K562 treated with DMSO at 1 percent for 12 hours (cell line): Measurements from ENCODE around the gene STIMATE. TPM values are rescaled to one million over a fixed set of nuclear protein-coding genes. Genes with fewer than 3 reads are reported as not detected.

ENCODE experiments used
- total RNA-seq: library from RNA; unstranded; fragments of 300-600 nt; gene quantifications from 2 replicates; pipeline ENCODE4 v1.2.3, GENCODE V29; 2022; ENCODE audit not compliant: insufficient read depth

STIMATE gene
- total RNA-seq, result 5.3 and 22.5 TPM in 2 replicates

DNA sequence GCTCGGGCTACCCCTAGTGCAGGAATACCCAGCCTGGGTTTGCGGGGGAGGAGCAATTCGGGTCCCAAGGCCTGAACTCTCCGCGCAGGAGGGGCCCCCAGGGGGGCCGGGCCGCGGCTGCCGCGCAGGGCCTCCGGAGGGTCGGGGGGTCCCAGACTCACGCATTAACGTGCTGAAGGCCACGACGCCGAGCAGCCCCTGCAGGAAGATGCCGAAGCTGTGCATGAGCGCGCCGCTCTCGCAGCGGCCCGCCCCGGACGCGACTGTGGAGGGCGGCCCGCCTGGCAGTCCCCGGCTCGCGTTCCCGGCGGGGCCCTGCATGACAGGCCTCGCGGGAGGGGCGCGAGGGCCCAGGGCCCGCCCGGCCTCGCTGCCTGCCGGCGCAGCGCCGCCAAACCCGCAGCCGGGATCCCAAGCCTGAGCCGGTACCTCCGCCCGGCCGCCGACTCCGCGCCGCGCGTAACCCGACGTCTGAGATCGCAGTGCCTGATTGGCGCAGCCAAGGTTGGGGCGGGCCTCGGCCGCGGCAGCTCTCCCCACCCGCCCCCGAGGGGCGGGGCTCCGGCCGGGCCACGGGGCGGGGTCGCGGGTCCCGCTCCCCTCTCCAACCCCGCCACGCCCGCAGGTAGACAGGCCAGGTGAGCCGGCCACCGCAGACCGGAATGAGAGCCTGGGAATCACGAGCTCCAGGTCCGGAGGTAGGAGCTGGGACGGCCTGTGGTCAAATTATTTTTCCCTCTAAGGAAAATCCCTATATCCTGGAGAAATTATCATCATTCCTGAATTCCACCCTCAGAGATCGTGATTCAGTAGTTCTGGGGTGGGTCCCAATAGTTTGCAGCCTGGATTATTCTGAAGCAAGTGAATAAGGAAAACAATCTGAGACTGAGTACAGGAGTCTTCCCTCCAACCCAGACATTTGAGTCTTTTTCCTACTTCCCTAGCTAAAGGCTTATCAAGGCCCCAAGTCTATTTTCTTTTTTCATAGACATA is at the start of gene STIMATE:
TSS of gene STIMATE (minus strand) at position 419 of the 993 bp plus-strand sequence. CDS start at position 321, 98 bp downstream.

DNA sequence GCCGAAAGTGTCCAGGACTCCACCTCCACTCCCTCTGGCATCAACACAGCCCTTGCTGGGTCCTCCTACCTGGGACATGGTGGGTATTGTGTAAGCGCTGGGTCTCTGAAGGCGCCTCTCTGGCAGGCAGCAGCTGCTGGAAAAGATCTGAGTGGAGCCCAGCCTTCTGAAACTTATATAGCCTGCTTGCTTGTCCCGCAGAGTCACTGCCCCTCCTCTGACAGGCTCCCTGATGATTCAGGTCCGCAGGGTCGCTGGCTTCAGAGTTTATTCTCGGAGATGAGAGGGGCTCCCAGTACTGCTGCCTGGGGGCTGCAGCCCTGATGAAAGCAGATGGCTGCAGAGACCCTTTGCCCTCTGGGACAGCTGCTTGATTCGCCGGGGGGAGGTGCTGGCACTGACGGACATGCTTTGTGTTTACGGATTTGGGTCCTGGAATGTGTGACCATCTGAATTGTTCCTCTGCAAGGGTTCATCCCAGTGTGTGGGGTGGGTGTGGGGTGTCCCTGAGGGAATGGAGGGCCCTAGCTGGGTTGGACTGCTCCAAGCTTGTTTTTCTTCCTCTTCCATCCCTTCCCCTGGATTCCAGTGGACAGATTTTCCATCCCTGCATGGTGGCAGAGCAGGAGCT is 62.4 kb downstream of the STIMATE start, which contains the start of gene MUSTN1:
TSS of gene MUSTN1 (minus strand) at position 149 of the 631 bp plus-strand sequence. CDS start at position 78, 71 bp downstream.

DNA sequence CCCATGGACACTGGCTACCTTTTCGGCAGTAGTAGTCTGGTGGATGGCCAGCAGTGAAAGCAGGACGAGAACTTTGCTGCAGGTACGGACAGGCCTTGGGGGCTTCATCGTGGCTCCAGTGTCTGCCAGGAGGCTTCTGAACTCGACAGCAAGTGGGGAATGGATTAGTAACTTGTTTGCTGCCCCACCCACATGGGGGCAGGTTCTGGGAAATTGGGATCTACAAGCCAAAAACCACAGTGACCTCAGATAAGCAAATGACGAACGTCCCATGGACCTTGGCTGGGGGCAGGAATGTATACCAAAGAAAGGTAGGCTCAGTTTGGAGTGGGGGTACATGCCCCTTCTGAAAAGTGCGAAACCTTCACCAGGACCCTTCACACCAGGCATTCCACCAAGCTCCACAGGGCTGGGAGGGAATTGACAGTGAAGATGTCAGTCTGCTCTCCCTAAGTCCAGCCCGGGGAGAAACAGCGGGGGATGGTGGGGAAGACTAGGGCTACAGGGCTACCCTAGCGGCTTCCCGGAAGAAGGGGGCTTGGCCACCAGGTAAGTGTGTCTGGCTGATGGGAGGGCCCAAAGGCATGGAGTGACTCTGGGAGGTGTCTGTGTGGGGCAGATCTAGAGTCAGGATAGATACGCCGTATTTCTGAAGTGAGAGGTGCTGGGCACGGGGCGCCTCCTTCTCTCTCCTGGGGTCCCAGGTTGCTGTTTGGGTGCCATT is 66.7 kb downstream of the STIMATE start, which contains the start of gene ITIH4:
TSS of gene ITIH4 (minus strand) at position 138 of the 724 bp plus-strand sequence. CDS start at position 108, 30 bp downstream.

DNA sequence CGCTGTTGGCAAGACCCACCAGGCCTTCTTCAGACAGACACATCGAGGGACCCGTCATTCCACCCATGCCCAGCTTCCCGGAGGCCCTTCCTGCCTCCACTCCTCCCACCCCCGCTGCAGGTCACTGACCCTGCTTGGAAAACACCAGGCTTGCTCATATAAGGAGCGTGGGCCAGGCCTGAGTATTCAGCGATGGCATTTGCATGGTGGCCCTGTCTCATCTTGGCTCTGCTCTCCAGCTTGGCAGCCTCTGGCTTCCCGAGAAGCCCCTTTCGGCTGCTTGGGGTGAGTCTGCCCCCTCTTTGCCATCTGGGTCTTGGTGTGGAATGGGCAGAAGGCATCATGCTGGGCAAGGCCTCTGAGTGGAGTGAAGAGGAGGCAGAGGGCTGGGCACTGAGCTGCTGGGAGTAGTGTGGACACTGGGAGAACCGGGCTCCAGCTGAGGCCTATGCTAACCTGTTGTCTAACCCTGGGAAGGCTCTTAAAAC is 102.7 kb downstream of the STIMATE start, which contains the start of gene ITIH3:
TSS of gene ITIH3 (plus strand) at position 185 of the 488 bp plus-strand sequence. CDS start at position 193, 8 bp downstream.

Other genes starting within 250 kb of the STIMATE start
- 2.4 and 21.5 TPM in 2 replicates for gene PBRM1, start 211.6 kb downstream of the STIMATE start, total RNA-seq
- gene GNL3, start 211.5 kb downstream of the STIMATE start, total RNA-seq, result 27.8 and 46.8 TPM in 2 replicates
- 26.1 and 35.6 TPM in 2 replicates for gene GLT8D1, start 191.8 kb downstream of the STIMATE start, total RNA-seq
- gene SPCS1, start 191.4 kb downstream of the STIMATE start, total RNA-seq, result 62.2 and 95.9 TPM in 2 replicates
- gene NEK4, start 126.6 kb downstream of the STIMATE start, total RNA-seq, result 8.1 and 18.0 TPM in 2 replicates
- gene ITIH1, start 119.9 kb downstream of the STIMATE start, total RNA-seq, result not detected in 2 replicates
- gene ITIH3, start 102.8 kb downstream of the STIMATE start, total RNA-seq, result not detected in 2 replicates
- gene ITIH4, start 66.9 kb downstream of the STIMATE start, total RNA-seq, result 0.91 and 6.1 TPM in 2 replicates
- gene MUSTN1, start 62.5 kb downstream of the STIMATE start, total RNA-seq, result 4.0 and 8.0 TPM in 2 replicates
- gene SFMBT1, start 148.5 kb upstream of the STIMATE start, total RNA-seq, result 0.77 and 6.5 TPM in 2 replicates
- 8.5 and 9.3 TPM in 2 replicates for gene RFT1, start 232.9 kb upstream of the STIMATE start, total RNA-seq